NCI-H2196 (cell line): Measurements from ENCODE around the gene CADM2.
A peak's percentile ranks its signal among the peaks of the same experiment; 100 is the strongest.

Experiments
- DNase-seq: peaks from one replicate; lab custom pipeline; 2025; ENCODE audit not compliant: unreplicated experiment; lab: John Stamatoyannopoulos, UW

Gene CADM2

DNA sequence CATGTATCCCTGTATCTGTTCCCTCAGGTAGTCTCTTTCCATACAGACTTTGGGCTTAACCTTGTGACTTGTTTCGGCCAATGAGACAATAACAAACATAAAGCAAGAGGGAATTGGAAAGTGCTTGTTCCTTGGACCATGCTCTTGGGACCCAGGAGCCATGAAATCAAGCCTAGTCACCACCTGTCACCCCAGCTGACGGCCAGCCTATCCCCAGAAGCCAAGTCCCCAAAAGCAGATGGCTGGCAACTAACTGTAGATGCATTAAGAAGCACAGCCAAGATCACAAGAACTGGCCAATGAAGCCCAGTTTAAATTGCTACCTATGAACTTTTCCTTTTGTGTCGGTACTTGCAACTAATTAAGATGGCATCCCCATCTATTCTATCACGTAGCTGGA, 822.0 kb downstream of the CADM2 start:
- no peak for DNase-seq

DNA sequence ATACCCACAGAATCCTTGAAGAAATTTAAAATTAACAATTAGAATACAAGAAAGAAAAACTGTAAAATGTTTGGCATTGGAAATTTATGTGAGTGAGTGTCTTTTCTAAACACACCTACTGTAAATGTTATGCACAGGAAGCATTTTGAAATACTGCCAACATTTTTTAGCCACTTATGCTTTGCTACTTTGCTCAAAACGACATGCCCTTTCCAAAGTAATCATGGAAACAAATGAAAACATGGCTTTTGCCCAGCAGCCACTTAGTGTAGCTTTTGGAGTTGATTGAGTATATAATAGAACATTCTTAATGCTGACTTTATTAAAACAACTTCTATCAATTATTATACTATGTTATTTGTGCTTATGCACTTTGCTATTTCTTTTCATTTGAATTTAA, 823.0 kb downstream of the CADM2 start:
- peak; percentile 50 for DNase-seq

DNA sequence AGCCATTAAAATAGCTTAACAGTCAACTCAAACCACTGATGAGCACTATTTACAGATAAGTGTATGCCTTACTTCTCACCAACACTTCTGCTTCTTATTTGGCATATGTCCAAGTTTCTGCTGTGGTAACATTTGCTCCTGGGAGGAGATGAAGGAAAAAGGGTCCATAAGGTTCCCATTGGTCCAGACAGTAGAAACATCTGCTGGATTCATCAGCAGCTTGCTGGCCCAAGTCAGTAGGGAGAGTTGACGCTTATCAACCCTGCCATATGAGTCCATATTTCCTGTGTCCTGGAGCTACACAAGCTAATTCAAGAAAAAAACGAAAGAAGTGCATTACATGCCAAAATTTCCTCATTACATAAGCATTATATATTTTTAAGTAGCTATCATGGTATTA, 824.5 kb downstream of the CADM2 start:
- no peak for DNase-seq

DNA sequence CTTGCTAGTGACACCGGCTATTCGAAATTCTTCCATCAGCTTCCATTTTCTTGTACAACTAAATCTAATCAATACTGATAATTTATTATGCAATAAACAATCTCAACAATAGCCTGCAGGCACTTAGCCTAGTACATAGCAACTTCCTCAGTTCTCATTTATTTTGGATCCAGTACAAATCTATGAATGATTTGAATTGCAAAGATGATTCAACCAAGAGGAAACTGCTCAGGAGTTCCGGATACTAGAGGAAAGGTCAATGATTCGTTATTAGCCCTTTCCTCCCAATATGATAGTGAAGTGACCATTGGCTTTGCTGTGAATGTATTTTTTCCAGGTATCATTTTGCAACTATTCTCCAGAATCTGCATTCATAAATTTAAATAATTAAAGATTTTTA, 827.0 kb downstream of the CADM2 start:
- DNase-seq = no peak

DNA sequence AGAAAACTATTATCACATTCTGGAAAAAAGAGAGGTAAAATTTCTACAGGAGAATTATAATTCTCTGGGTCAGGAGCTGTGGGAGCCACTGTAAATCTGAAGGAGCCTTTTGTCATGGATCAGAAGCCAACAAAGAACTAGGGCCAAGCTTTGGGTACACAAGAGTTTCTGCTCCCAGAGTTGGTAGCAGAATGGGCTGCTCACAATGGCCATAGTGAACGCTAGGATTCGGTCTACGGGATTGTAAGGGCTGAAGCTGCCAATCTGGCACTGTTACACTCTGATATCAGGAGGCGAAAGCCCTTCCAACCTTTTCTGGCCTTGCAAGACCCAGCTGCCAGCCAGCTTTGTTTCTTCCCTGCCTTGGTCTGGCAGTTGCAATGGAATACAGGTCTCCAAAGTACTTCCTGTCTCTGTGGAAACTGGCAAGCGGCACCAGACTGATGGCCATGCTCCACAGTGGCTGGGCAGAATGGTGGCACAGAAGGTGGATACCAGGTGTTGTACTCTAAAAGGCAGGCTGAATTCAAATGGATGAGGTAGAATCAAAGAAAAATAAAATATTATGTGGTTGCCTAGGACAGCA, 831.7 kb downstream of the CADM2 start:
- no peak for DNase-seq

DNA sequence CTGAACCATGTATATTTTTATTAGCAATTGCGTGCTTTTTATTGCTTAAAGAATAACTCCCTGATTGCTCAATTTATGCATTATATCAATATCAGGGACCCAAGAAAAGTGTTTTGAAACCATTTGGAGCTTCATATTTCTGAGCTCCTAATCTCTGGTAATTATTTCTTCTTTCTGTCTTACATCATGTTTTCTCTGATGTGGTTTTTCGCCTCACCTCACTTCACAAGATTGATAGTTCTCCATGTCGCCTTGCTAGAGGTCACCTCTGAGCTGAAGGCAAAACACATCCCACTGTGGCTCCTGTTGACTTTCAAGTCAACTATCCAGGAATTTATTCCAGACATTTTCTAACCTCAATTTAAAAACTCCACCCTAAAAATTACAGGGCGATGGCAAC, 837.4 kb downstream of the CADM2 start:
- DNase-seq = no peak

DNA sequence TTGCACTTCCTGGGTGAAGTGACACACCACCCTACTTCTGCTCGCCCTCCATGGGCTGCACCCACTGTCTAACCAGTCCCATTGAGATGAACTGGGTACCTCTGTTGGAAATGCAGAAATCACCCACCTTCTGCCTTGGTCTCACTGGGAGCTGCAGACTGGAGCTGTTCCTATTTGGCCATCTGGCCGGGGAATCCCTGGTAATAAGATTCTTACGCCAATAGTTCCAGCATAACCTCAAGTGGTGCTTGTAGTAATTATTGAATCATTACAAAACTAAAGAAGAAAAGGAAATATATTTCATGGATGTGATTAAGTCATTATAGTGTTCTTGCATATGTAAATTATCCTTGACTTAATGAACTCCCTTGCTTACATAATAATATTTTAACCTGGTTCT, 841.9 kb downstream of the CADM2 start:
- DNase-seq = no peak

DNA sequence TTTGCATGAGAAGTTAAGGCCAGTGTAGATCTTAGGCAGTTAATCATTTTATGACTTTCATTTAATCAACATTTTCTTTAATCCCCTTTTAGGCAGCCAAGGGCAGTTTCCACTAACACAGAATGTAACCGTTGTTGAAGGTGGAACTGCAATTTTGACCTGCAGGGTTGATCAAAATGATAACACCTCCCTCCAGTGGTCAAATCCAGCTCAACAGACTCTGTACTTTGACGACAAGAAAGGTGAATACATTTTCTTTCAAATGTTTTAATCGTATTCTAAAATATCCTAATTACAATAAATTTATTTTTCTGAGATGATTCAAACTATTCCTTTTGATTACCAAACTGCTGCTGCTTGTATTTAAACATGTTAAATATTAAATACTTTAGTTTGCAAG, 843.2 kb downstream of the CADM2 start:
- DNase-seq = peak; percentile 2

DNA sequence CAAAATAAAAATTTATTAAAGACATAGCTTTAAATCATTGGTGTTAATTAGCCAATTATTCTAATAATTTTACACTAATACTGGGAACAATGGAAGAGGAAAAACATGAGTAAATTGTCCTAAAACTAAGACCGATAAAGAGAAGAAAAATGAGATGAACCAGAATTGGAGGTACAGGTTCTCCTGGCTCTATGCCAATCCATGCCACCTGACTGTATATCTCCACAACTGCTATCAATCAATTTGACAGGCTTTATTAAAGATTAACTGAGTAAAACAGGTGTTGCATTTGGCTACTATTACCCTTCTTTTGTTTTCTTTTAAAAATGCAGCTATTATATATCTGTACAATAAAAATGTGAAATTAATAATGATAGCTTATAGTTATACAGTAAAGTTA, 850.0 kb downstream of the CADM2 start:
- no peak for DNase-seq

DNA sequence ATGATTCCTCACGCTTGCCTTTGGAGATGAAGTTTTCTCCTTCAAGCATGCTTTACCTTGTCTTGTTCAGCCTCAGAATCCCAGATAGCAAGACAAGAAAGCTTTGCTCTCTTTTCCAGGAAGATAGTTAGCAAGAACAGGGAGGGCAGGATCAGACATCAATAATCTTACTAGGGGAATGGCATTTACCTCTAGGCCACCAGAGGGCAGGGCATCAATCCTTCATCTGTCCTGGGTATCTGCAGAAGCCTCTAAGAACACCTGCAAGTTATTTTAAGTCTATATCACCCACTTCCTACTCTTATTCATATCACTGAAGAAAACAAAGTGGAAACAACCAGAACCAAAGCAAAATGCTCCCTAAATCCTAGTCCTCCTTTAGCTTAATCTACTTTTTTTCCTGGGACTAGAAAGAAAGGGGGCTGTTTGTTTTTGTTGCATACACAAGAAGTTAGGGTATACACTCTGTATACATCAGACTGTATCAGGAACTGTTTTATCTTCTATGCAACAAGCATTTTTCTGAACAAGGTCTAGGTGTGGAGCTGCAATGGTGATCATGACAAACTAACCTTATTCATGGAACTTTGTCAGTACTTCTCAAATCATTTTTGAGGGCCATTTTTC, 862.5 kb downstream of the CADM2 start:
- no peak for DNase-seq

DNA sequence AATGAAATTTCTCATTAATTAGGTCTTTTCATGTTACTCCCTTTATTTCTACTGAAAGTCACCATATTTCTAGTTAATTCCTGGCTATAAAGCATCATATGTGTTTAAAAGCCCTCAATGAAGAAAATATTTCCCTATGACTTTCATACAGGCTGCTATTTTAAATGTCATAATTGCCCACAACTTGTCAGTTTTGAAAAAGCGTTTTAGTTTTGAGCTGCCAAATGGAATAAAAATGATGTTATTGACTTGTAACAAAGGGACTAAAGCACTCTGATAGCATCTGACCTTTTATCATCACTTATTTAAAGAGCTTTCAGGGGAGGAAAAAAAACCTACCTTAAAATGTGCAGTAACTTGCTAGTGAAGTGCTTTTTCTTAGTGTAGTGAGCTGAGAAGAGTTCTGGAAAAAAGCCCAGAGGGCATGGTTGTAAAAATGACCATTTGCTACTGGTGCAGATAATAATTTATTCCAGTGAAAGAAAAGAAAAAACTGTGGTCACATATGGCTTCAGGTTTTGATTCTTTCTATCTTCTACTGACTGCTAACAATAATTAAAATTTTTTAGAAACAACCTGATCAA, 877.2 kb downstream of the CADM2 start:
- DNase-seq = no peak

DNA sequence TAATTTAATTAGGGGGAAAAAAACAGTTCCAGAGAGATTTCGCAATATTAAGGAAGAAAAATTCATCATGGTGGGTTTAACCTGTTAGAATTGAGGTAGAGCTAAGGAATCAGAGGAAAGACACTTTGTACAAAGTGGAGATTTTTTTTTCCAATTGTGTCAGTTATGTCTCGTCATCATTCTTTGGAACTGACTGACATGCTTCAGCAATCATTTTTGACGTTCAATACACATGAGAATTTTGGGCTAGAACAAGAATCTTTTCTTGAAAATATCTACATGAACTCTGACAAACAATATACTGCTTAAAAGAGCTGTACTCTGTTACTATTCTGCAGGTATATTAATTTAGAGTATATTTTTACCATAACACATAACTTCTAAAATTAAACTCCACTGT, 878.6 kb downstream of the CADM2 start:
- DNase-seq = no peak

DNA sequence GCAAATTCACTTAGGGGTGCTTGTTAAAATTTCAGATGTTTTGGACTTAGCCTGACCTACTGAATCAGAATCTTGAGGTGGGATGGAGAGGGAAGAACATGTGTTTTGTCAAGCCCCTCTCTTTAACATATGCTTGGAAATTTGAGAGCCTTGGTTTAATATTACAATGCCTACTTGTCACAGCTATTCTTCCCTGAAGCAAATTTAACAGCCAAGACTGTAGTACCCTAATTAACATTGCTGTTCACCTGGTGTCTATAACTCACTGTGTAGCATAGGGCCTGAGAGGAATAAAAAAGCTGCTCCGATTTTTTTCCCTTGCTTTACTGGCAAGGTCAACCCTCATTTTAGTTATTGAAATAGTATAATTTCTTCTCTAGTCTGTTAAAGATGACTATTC, 880.1 kb downstream of the CADM2 start:
- DNase-seq = no peak

DNA sequence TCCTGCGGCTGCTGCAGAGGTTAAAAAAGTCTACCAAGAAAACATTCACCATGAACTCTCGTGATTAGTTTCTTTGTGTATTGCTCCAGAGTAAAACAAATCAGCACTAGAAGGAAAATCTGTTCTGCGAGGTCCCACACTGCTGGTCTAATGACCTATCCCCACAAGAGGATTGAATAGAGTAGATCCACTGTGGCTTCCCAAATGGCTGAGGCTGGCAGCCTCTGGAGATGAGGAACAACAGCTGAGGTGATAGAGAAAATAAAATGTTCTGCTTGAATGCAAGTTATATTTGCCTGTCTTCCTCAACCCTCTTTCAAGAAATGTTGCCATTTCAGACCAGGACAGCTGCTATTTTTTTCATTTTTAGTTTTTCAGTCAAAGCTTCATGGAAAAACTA, 883.3 kb downstream of the CADM2 start:
- DNase-seq = no peak

DNA sequence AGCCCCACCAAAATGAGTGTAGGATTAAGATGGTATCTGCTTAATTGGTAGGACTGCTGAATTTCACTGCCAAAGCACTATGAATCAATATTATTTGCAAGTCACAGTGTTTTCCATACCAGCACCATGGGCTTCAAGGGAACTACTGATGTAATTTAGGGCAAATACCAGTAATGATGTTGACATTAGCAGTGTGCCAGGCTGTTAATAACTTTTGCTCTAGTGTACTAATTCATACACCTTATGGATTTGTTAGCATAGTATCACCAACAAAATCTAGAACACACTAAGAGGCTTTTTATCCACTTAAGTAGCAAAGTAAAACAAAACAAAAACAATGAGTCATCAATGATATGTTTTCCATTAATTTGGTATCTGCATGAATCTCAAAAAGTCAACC, 888.2 kb downstream of the CADM2 start:
- no peak for DNase-seq

DNA sequence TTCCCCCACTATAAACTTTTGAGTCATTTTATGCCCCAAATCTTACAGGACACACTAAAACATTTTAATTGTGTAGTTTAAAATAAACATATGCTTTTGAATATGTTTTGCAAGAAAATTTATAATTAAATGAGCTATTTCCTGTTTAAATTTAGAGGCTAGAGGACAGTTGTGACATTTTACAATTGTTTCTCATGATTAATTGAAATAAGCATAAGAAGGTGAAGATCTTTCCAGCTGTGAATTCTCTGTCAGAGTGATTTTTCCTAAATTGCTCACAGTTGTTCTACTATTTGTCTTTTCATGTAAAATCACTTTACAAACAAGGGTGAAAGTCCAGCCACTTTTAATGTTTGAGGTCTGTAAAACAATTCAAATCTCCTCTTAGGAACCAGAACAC, 892.3 kb downstream of the CADM2 start:
- DNase-seq = no peak

DNA sequence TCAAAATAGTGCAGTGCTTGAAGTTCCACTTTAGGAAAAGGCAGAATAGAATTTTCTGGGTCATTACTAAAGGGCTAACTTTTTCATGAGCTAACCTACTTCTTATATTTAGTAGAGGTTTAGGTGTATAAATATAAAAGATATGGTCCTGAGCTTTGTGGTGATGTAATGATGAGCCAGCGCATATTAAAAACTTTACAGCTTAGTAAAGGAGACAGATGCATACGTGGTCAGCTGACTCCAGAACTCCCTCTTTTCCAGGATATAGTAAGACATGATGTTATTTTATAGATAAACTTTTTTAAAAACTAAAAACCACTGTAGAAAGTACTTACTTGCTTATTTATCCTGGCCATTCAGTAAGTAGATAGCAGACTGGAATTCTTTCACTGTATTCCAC, 895.0 kb downstream of the CADM2 start:
- DNase-seq = no peak

DNA sequence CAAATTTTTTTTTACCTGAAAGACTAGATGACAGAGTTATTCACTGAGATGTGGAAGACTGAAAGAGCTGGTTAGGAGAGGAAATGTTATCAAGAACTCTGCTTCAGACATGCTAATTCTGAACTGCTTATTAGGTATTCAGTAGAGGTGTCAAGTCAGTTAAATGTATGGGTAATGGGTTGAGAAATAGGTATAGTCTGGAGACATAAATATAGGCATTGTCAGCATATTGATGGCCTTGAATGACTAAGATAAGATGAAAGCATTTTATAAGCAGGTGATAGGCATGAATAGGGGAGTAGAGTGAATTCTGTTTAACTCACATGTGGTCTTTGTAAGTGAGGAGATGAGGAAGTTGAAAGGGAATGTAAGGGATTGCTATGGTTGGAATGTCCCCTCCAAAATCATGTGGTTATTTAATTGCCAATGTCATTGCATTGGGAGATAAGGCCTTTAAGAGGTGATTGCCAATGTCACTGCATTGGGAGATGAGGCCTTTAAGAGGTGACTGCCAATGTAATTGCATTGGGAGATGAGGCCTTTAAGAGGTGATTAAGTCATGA, 904.2 kb downstream of the CADM2 start:
- DNase-seq = no peak

DNA sequence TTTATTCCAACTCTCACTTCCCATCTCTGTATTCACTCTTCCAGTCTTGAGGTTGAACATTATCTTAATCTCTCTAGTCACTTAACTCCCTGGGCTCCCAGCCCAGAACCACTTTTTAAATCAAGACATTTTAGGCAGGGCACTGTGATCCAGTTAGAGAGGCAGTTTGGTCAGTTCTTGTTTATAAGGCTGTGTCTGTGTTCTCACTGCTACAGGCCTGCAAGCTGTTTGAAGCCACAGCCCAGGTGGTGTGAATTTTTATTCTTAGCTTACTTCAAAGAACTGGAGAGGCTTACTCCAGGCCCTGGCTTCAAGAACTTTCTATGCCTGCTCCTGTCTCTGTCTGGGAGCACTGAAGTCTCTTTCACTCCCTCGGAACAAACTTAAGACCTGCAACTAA, 906.1 kb downstream of the CADM2 start:
- no peak for DNase-seq

DNA sequence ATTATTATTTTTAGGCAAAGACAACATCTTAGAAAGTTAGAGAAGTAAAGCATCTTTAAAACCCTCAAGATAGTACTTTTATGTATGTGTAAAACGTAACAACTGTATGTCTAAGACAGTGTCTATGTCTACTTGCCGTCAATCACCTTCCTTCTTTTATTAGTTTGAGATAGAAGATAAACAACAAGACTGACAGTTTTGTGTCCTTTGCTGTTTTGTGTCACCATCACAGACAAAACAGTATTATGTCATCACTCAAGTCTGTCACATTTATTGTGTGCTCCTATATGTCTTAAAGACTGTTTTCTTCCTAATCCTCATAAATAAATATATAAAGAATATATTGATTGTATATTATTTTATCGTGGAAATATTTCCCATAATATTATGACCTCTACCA, 908.3 kb downstream of the CADM2 start:
- DNase-seq = no peak

DNA sequence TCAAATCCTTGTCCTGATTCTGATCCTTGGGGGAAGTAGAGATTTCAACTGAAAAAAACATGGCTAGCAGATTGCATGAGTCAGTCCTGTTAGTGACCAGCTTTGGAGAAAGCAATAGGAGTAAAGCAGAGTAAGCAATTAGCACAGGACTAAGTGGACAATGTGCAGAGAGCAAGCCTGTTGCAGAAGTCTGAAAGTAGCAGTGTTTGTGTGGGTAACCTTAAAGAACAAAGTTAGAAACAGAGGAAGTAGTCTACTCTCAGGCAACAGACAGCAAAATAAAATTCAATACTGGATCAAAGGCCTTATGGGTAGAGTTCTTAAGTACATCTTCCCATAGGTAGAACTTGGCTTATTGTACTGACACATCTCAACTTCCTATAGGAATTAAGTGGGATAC, 916.8 kb downstream of the CADM2 start:
- DNase-seq = no peak

DNA sequence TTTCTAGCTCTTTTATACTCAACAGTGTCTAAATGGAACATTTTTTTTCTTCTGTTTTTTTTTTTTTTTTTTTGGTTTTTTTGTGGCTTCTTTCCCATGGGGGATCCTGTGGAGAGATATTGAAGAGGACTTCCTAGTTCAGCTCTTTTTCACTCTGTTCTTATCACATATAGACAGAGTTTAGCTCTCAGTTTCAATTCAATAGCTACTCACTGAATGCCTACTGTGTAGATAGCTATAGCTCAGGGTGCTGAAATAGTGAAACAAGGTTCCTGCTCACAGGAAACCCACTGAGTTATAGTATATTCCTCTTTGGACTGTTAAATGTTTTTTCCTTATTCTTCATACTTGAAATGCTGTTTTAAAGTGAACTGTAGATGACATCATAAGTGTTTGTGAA, 918.8 kb downstream of the CADM2 start:
- no peak for DNase-seq
